CD4-positive, alpha-beta T cell treated with Interleukin-6 for 4 hours (primary cell): ENCODE measurements around the gene DLG5.

Source experiments
- DNase-seq: peaks from one replicate; pipeline ENCODE4 v3.0.0-alpha.2; 2020; ENCODE audit warnings: mixed read lengths

DLG5 gene

GRCh38 chr10:77863446-77863845 is 63.1 kb downstream of the DLG5 start:
- no peak for DNase-seq

- no peak for DNase-seq
Measured at GRCh38 chr10:77862595-77862994, 64.0 kb downstream of the DLG5 start.

GRCh38 chr10:77861366-77861765 is 65.2 kb downstream of the DLG5 start:
- no peak for DNase-seq

DNA sequence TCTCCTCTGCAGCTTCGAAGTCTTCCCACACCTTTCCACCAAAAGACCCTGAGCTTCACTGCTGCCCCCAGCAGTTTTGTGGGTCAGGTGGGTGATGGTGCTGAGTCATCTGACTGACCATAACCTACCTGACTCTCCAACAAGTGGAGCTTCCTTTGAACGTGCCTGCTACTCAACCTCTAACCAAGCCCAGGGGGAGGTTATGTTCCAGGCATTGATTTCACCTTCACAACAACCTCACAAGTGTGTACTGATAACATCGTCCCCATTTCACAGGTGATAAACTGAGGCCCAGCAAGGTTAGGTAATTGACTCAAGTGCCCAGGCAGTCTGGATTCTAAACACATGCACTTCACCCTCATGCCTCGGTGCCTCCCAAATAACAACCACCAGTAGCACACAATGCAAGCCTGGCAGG is 66.7 kb downstream of the DLG5 start:
- DNase-seq = no peak

DNA sequence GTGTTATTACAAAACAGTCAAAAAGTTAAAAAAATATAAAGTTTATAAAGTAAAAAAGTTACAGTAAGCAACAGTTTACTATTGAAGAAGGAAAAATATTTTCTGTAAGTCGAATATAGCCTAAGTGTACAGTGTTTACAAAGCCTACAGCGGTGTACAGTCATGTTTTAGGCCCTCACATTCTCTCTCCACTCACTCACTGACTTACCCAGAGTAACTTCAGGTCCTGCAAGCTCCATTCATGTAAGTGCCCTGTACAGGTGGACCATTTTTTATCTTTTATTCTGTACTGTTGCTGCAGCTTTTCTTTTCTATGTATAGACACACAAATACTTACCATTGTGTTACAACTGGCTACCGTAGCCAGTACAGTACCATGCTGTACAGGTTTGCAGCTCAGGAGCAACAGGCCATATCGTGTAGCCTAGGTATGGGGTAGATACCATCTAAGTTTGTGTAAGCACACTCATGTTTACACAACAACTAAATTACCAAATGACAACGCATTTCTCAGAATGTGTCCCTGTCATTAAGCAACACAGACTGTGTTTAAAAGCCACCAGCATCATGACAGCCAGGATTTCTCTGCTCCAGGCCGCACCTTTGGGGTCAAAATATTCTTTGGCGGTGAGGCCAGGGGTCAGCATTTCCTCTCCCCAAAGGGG is 67.2 kb downstream of the DLG5 start:
- DNase-seq = no peak

DNA sequence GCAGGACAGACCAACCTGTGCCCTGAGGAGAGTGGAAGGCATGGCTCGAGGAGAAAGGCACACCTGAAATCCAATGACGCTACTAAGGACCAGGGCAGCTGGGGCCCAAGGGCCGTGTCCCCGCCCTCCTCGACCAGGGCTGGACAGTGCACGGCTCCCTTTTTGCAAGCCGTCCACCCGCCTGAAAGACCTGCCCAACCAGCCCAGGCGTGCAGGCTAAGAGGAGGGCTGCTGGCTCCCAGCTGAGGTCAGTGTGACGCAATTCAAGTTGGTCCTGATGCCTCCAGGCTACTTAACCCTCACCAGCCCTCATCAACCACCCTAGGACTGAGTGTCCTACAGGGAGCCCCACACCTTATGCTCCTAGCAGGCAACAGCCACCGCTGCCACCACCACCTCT is 69.3 kb downstream of the DLG5 start:
- DNase-seq = no peak

DNA sequence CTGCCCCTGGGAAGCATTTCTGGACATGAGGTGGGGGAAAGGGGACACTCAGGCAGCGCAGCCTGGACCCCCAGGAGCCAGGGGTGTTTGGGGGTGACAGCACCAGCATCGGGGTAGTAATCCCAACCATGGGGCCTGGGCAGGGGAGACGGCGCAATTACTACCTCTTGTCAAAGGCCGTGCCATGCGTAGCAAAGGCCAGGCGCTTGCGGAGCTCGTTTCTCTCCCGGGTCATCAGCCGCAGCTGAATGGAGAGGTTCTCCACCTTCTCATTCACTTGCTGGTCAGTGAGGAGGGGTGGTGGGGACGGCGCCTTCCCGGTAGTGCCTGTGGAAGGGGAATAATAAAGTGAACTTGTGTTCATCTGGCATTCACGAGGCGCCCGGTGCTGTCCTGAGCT is 70.0 kb downstream of the DLG5 start:
- no peak for DNase-seq

- no peak for DNase-seq
Measured at GRCh38 chr10:77855404-77856155, 71.0 kb downstream of the DLG5 start.

- no peak for DNase-seq
Measured at GRCh38 chr10:77854115-77854514, 72.4 kb downstream of the DLG5 start.

- no peak for DNase-seq
Measured at GRCh38 chr10:77853256-77853655, 73.3 kb downstream of the DLG5 start.

DNA sequence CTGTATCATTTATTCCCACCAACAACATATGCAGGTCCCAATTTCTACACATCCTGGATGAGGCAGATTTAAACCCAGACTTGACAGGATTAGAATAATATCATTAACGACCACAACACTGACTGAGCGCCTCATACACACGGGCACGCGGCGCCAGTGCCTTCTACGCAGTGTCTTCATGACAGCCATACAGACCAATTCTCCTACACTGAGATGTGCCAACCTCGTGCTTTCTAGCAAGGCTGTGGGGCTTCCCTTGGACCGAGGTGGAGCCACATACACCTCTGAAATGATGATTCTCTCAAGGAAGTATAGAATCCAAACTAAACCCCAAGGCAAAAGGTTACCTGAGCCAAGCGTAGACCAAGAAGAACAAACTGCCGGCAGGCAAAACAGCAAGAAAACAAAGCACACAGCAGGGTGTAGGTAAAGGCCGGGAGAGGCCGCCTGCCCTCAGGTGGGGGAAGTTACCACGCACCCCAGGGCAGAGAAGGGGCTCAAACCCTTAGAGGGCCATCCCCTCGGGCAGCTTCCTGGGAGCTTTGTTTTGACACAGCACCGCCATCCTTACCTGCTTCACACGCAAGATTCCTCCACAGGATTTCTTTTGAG is 75.8 kb downstream of the DLG5 start:
- DNase-seq = no peak

GRCh38 chr10:77849039-77849664 is 77.4 kb downstream of the DLG5 start:
- DNase-seq = no peak

GRCh38 chr10:77846718-77847311 is 79.7 kb downstream of the DLG5 start:
- peak; percentile 64 for DNase-seq

DNA sequence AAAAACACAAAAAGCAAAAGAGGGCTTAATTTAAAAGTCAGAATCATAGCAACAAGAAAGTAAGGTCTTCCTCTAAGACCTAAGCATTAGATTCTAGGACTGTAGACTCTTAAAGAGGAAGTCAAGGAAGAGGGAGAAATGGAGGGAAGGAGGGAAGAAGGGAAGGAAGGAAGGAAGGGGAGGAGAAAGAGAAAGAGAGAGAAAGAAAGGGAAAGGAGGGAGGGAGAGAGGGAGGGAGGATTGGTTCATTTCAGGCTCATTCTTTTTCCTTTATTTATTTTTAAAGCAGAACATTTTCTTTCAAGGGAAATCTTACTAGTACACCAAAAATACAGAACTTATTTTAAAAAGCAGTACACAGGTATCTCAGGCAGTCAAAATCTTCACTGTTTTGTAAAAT is 81.1 kb downstream of the DLG5 start:
- DNase-seq = no peak

- no peak for DNase-seq
Measured at GRCh38 chr10:77844713-77845445, 81.7 kb downstream of the DLG5 start.

- DNase-seq = no peak
Measured at GRCh38 chr10:77844177-77844576, 82.4 kb downstream of the DLG5 start.

DNA sequence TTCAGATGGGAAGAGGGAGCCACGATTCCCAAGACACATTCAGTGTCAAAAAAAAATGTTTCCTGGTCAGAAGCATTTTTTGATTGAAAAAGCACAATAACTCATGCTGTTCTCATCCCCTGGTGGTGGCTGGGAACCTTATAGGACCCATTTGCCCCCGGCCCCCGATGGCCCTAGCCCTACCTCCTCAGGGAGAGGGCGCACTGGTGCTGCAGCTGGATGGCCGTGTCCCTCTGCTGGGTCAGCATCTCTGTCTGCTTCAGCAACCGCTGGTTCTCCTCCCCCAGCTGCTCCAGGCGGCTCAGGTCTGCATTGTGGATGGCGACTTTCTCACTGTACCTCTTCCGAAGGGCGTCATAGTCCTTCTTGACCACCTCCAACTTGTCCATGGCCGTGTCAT is 83.3 kb downstream of the DLG5 start:
- no peak for DNase-seq

DNA sequence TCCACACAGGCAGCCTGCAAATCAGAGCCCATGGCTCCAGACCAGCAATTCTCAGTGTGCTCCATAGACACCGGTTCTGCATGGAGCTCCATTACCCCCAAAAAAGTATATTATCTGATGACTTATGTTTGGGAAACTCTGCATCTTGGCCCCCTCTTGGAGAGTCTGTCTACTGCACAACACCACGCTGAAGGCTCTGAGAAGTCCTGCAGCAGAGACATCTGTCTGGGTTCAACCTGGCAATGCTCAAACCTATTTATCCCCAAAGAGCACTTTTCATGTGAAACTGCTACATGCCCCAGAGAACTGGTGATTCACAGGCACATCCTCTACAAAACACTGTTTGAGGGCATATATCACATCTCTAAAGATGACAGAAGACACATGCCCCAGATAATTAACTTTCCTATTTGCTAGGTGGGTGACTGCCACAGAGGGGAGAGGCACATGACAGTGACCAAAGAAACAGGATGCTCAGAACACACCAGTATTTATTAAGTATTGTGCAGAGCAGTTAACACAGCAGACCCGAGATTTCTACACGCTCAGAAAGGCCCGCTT is 83.8 kb downstream of the DLG5 start:
- no peak for DNase-seq

GRCh38 chr10:77841711-77842375 is 84.7 kb downstream of the DLG5 start:
- no peak for DNase-seq

DNA sequence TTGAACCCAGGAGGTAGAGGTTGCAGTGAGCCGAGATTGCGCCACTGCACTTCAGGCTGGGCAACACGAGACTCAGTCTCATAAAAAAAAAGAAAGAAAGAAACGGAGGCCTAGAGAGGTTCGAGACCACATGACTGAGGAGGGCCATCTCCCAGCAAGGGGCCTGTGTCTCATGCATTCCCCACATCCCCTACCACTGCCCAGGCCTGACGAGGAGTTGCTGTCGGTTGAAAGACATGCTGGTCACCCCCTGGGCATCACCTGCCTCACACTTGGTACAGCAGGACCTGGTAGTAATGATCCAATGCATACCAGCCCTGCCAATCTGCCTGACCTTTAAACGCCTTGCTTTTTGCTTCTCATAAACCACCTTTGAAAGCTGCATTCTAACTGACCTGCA is 85.9 kb downstream of the DLG5 start:
- DNase-seq = no peak

GRCh38 chr10:77837925-77838595 is 88.5 kb downstream of the DLG5 start:
- no peak for DNase-seq
